Nephron progenitor cell (in vitro differentiated cells): ENCODE data around the gene ACACA.

Source experiments
- DNase-seq: peaks from one replicate; pipeline ENCODE4 v3.0.0; 2021
- H3K27ac Mint-ChIP-seq: 2 replicates; pipeline ENCODE4 v1.8.0; 2021; ENCODE audit warnings: mild to moderate bottlenecking, moderate library complexity, mixed read lengths
- H3K27me3 Mint-ChIP-seq: 2 replicates; pipeline ENCODE4 v1.8.0; 2021; ENCODE audit warnings: mild to moderate bottlenecking, low read depth, mixed read lengths; ENCODE audit not compliant: poor library complexity
- H3K36me3 Mint-ChIP-seq: 2 replicates; pipeline ENCODE4 v1.8.0; 2021; ENCODE audit warnings: low read depth, mixed read lengths
- H3K4me1 Mint-ChIP-seq: 2 replicates; pipeline ENCODE4 v1.8.0; 2021; ENCODE audit warnings: mixed read lengths
- H3K4me3 Mint-ChIP-seq: 2 replicates; pipeline ENCODE4 v1.8.0; 2021; ENCODE audit warnings: mild to moderate bottlenecking, moderate library complexity, mixed read lengths
- H3K9me3 Mint-ChIP-seq: 2 replicates; pipeline ENCODE4 v1.8.0; 2021; ENCODE audit warnings: mild to moderate bottlenecking, moderate library complexity, mixed read lengths
- TF ChIP-seq, protein P1 (sequence below): fragments of 200-600 bp; sonication (generic); IDR thresholded peaks from 2 replicates; pipeline ENCODE4 v1.5.0; 2021; ENCODE audit warnings: antibody characterized with exemption

Gene ACACA

DNA sequence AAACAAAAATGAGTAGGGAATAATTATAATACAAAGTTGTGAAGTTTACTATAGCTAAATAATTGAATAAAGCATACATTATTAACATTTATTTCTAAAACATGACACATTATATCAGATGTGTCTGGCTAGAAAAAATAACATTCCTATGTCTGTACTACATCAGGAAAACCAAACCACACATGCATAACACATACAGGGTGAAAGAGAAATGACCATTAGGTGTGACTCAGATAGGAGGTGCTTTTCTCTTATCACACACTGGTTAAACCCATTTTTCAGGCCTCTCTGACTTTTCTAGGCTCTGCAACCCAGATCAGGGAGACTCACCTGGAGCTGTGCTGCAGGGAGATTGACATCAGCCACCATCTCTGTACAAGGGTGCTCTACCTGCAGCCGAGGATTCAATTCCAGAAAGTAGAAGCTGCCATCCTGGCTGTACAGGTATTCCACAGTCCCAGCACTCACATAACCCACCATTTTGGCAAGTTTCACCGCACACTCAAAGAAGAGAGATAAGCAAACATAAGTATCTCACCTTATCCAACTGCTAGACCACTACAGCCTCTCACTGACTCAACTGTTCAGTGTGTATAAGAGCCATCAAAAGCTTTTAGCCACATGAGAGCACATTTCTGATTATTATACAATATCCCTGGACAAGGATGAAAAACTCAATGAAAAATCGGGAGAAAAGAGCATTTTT, 147.5 kb downstream of the ACACA start:
- Mint-ChIP-seq H3K27ac (peak overlapping the region; percentile 37), H3K4me3 (no peak overlapping the region), H3K4me1 (no peaks in the 10 kb centered on the region), H3K27me3 (peaks cover 2% of the 10 kb centered on the region), H3K36me3 (peaks cover 37% of the 10 kb centered on the region), H3K9me3 (no peaks in the 10 kb centered on the region)
- TF ChIP-seq, protein P1, sequence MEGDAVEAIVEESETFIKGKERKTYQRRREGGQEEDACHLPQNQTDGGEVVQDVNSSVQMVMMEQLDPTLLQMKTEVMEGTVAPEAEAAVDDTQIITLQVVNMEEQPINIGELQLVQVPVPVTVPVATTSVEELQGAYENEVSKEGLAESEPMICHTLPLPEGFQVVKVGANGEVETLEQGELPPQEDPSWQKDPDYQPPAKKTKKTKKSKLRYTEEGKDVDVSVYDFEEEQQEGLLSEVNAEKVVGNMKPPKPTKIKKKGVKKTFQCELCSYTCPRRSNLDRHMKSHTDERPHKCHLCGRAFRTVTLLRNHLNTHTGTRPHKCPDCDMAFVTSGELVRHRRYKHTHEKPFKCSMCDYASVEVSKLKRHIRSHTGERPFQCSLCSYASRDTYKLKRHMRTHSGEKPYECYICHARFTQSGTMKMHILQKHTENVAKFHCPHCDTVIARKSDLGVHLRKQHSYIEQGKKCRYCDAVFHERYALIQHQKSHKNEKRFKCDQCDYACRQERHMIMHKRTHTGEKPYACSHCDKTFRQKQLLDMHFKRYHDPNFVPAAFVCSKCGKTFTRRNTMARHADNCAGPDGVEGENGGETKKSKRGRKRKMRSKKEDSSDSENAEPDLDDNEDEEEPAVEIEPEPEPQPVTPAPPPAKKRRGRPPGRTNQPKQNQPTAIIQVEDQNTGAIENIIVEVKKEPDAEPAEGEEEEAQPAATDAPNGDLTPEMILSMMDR, result no peak
- no peak for DNase-seq

DNA sequence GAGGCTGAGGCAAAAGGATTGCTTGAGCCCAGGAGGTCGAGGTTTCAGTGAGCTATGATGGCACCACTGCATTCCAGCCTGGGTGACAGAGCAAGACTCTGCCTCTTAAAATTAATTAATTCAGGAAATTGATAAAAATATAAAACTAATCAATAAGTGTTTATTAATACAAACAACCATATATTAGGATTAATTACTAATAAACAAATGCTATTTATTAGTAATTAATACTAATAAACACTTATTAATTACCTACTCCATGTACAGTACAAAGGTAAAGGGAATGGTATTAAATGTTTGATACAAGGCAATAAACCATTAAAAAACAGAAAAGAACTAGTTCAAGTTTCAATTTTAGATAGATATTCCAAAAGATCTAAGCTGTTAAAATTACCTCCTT, 150.0 kb downstream of the ACACA start:
- Mint-ChIP-seq H3K4me1 (no peaks in the 10 kb centered on the region), H3K36me3 (peaks cover 45% of the 10 kb centered on the region), H3K27ac (no peak overlapping the region), H3K27me3 (peaks cover 2% of the 10 kb centered on the region), H3K9me3 (no peaks in the 10 kb centered on the region), H3K4me3 (no peak overlapping the region)
- TF ChIP-seq, protein P1, result no peak
- no peak for DNase-seq

DNA sequence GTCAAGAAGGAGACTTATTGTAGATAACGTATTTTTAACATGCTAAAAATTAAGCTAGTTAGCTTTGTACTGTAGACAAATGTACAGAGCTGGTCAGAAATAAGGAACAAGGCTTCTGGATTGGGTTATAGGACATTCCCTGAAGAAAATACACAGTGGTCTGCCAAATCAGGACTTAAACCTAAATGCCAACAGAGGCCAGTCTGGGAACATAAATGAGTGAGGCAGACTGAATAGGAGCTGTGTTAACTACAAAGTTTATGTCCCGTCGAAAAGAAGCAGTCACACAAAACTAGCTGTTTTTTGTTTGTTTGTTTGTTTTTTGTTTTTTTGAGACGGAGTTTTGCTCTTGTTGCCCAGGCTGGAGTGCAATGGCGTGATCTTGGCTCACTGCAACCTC, 151.2 kb downstream of the ACACA start:
- no peaks in the 10 kb centered on the region for H3K9me3 Mint-ChIP-seq
- no peaks in the 10 kb centered on the region for H3K4me1 Mint-ChIP-seq
- H3K27me3 Mint-ChIP-seq, result peaks cover 2% of the 10 kb centered on the region
- H3K4me3 Mint-ChIP-seq, result no peak overlapping the region
- H3K27ac Mint-ChIP-seq, result no peak overlapping the region
- no peak for DNase-seq
- TF ChIP-seq, protein P1, result no peak
- peaks cover 45% of the 10 kb centered on the region for H3K36me3 Mint-ChIP-seq

DNA sequence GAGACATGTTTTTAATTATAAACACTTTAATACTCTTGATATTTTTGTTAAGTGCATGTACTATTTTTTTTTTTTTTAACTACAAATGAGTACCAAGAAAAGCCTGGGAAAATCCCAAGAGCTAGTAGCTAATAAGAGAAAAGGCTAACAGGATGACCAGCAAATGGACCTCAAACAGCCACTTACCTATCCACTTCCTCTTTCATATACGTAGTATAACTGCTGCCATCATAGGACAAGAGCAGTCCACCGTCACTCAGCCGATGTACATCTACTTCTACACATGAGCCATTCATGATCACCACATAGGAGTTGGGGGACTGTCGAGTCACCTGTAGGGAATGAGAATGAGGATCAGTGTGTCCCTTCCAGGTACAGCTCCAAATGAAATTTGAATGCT, 158.8 kb downstream of the ACACA start:
- Mint-ChIP-seq H3K27me3 (no peaks in the 10 kb centered on the region), H3K4me3 (no peak overlapping the region), H3K4me1 (no peaks in the 10 kb centered on the region), H3K27ac (no peak overlapping the region), H3K36me3 (peaks cover 71% of the 10 kb centered on the region), H3K9me3 (no peaks in the 10 kb centered on the region)
- TF ChIP-seq, protein P1, result no peak
- no peak for DNase-seq

DNA sequence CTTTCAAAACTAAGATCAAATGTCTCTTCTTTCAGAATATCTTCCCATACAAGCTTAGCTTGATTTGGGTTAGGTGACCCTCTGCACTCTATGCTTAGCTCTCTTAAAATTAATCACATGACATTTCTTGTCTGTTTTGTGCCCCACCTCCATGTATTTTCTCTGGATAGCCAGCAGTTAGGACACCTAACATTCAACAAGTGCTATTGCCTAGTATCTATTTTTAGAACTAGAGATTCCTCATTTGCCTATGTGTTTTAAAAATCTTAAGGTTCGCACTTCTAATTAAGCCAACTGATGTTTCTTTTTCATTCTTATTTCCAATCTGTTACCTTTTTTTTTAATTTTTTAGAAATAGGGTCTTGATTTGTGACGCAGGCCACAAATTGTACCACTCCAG, 160.6 kb downstream of the ACACA start:
- H3K9me3 Mint-ChIP-seq, result no peaks in the 10 kb centered on the region
- H3K36me3 Mint-ChIP-seq, result peaks cover 60% of the 10 kb centered on the region
- no peaks in the 10 kb centered on the region for H3K4me1 Mint-ChIP-seq
- H3K4me3 Mint-ChIP-seq, result no peak overlapping the region
- DNase-seq, result no peak
- no peak overlapping the region for H3K27ac Mint-ChIP-seq
- no peaks in the 10 kb centered on the region for H3K27me3 Mint-ChIP-seq
- TF ChIP-seq, protein P1, result no peak

DNA sequence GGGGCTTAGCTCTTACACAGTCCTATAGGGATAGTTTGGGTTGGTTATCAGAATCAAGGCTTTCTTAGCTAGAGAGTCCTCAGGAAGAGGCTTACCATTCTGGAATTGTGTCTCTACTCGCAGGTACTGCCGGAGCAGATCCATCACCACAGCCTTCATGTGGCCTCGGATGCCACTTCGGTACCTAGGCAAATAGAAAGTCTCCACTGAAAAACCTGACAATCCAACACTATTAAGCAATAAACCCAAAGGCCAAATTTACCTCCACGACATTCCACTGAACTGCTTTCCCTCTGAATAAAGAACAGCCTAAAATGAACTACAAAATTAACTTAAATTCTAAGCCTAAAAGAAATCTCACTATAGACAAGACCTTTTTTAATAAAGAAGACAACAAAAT, 166.3 kb downstream of the ACACA start:
- no peaks in the 10 kb centered on the region for H3K4me1 Mint-ChIP-seq
- no peak for DNase-seq
- no peaks in the 10 kb centered on the region for H3K9me3 Mint-ChIP-seq
- no peak overlapping the region for H3K4me3 Mint-ChIP-seq
- TF ChIP-seq, protein P1, result no peak
- H3K36me3 Mint-ChIP-seq, result peaks cover 61% of the 10 kb centered on the region
- H3K27me3 Mint-ChIP-seq, result no peaks in the 10 kb centered on the region
- peak overlapping the region; percentile 27 for H3K27ac Mint-ChIP-seq
